NCI-H2107 (cell line): Measurements from ENCODE around the gene TEP1.
"Not testable (repeated sequence)": the region's sequence is repeated elsewhere in the genome, so short reads cannot be mapped to it uniquely, and the experiment has no call there.

Source experiments
- DNase-seq: peaks from one replicate; lab custom pipeline; 2025; lab: John Stamatoyannopoulos, UW

The TEP1 gene

DNA sequence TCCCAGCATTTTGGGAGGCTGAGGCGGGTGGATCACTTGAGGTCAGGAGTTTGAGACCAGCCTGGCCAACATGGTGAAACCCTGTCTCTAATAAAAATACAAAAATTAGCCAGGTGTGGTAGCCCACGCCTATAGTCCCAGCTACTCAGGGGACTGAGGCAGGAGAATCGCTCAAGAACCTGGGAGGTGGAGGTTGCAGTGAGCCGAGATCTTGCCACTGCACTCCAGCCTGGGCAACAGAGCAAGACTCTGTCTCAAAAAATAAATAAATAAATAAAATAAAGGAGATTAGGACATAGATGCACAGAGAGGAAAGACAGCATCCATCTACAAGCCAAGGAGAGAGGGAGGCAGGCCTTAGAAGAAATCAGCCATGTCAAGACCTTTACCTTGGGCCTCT is 72.3 kb downstream of the TEP1 start:
- DNase-seq = not testable (repeated sequence)

DNA sequence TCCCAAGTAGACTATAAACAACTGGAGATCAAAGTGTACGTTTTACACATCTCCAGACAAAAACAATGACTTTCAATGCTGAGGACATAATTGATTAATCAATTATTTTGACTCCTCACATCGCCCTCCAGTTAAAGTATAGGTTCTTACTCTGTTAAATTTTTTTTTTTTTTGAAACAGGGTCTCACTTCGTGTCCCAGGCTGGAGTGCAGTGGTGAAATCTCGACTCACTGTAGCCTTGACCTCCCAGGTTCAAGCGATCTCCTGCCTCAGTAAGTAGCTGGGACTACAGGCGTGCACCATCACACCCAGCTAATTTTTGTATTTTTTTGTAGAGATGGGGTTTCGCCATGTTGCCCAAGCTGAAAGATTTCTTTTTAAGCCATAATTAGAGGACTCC is 79.3 kb downstream of the TEP1 start:
- DNase-seq = no peak

DNA sequence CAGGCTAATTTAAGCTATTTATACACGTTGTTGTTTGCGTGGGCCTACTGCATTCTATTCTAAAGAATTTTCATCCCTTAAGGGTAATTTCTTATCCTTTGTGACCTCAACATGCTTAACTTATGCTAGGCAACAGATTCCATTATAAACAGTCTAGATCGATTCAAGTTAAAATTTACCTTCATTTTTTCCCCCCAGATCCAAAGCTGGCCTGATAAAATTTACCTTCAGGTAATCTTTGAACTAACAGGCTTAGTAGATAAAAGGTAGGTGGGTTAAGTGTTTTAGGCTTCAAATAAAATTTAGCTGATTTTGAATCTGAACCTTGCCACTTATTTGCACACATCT is 79.8 kb downstream of the TEP1 start:
- DNase-seq = no peak

DNA sequence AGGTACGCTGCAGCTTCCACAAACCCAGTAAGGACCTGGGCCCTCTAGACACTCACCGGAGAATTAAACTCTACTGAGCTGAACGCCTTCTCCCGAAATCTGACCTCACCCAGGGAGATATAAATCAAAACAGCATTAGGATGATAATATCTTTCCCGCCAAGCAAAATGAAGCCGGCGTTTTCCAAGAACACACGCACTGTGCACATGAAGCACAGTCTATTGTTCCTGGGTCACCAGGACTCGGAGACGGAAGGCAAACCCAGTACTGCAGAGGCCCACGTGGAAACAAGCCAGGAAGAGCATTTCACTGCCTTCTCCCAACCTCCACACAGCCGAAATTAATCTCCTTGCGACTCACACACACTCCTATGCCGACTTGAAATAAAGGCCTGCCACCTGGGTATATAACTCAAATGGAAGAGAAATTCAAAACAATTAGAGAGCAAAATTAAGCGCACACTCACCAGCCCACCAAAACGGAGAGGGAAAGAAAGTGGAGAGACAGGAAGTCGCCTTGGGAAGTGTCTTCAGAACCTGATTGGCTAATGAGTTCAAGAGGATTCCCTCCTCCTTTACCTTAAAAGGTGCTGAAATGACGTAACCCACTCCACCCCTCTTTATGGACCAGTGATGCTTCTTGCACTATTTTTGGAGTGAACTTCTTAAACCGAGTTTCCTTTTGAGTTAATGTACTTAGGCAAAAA is 80.4 kb downstream of the TEP1 start, which contains the start of gene CCNB1IP1:
Gene CCNB1IP1, minus strand, starts transcription at position 492 of the 706 bp plus-strand sequence. CDS start 16,756 bp downstream, outside the sequence.
- peak; percentile 70 for DNase-seq

DNA sequence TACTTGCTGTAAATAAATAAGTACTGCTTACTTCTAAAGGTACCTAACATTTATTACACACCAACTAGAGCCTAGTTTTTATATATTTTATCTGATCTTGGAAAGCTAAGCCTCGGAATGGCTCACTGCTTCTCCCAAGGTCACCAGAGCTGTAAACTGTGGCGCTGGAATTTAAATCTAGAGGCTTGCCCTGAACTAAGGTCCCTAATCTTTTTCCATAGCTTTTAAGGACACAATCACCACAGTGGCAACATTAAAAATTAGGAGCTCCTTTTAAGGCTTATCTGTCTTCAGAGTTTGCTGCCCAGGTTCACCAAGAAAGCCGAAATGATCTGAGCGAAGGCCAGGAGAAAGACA is 80.9 kb downstream of the TEP1 start:
- no peak for DNase-seq

DNA sequence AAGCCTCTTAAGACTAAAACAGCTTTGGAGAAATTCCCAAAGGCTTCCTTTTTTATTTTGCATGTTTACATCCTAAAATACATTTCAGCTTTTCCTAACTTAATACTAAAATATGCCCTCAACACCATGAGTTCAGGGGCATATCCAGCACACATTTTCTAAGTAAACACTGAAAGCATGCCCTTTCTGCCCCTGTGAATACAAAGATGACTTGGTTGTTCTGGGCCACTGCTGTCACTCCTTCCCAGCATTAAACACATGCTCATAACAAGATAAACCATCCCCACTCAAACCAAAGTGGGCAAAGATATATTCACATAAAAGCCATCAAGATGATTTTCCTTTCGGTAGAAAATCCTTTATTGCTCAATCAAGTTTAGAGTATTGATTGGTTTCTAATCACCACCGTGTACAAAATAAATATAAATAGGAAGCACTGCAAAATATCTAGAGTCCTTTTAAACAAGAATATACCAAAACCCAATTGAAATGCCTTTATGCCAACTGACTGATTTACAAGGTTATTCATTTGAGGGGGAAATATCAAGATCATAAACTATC is 82.2 kb downstream of the TEP1 start:
- no peak for DNase-seq

DNA sequence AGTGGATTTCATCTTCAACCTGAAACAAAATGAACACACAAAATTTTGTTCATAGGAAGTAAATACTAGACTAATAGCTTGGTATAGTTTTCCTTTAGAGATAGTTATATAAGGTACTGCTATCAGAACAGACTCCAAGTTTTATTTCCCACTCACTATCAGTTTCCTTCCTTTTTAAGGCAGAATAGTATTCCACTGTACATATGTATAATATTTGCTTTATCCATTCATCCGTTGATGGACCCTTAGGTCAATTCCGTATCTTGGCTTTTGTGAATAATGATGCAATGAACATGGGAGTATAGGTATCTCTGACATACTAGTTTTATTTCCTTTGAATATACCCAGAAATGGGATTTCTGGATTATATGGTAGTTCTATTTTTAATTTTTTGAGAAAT is 83.9 kb downstream of the TEP1 start:
- DNase-seq = no peak

DNA sequence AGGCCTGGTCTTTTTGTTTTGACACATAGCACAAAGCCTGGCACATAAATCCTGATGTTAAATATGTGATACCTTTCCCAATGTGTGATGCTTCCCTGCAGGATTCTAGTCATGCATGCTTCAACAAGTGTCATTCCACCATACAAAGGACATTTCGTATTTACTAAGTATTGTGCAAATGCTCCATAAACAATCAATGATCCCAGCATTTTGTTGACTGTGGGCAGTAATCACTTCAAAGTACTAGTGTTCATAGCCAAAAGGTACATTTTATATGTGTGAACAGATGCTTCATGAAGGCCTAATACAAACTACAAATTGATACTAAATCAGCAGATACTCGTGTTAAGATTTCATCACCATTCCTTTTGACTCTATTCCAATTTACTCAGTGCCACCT is 84.6 kb downstream of the TEP1 start:
- DNase-seq = no peak

DNA sequence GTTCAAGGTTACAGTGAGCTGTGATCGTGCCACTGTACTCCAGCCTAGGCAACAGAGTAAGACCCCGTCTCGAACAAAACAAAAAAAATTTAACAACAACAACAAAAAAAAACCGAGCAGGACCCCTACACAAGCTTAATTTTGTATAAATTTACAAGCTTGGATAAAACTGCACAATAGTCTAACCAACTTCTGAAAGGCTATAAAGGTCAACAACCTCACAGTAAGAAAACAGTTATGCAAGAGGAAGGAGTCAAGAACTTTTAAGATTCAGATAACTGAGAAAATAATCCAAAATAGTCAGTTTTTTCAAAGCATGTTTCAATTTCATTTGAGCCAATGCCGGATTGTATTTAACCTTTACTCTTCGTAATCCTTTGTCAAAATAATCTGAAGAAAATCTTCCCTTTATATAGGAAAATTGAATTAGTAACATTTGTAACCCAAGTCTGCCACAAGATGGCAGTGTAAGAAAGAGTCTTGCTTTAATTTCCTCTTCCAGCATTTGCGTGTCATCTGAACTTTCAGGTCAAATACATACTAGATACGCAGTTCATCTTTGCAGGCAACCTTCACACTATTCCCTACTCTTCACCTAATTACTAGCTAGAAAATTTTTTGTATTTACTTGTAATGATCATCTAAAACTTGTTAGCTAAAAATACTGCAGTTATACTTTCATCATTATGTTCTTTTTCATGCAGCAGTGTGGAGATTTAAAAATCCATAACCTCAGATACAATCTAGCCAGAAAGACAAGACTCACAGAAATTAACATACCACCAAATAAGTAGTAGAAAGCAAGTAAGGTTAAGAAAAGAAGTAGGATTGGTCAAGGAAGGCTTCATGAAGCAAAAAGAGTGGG is 86.1 kb downstream of the TEP1 start:
- peak; percentile 49 for DNase-seq

DNA sequence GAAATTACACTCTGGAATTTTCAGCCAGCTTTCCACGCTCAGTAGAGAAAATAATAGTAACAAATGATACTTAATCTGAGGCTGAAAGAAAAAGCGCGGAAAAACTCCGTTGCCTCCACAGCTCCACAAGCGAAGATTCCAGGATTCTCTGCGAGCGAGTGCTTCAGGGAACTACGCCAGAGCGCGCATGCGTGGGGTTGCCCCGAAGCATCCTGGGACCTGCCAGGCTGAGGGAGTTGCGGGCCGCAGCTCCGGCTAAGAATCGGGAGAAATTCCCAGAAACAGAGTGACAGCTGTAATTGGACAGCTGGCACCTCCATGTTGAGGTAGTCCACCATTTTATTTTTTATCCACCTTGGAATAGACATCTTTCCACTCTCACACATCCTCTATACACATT is 95.6 kb downstream of the TEP1 start:
- DNase-seq = no peak
